PFSK-1 (cell line): ENCODE results near the gene ATRNL1.

Experiments
- POLR2AphosphoS5 ChIP-seq: IDR thresholded peaks from 2 replicates; pipeline ENCODE4 v1.6.1; 2012; ENCODE audit warnings: low read depth, mild to moderate bottlenecking, control low read depth, low read length, moderate library complexity
- SIN3A ChIP-seq: IDR thresholded peaks from 2 replicates; pipeline ENCODE4 v1.6.1; 2012; ENCODE audit warnings: mild to moderate bottlenecking, low read length, moderate library complexity, borderline replicate concordance; ENCODE audit not compliant: insufficient read depth
- TAF1 ChIP-seq: IDR thresholded peaks from 2 replicates; pipeline ENCODE4 v1.6.1; 2012; ENCODE audit warnings: low read length, control low read depth, borderline replicate concordance; ENCODE audit not compliant: insufficient read depth

- TF ChIP-seq POLR2AphosphoS5 (no peak), TAF1 (no peak), SIN3A (no peak)
Measured at GRCh38 chr10:115052226-115052625, 40.9 kb upstream of the ATRNL1 start.
